ENCODE results near the gene FUCA2.

The FUCA2 gene

DNA sequence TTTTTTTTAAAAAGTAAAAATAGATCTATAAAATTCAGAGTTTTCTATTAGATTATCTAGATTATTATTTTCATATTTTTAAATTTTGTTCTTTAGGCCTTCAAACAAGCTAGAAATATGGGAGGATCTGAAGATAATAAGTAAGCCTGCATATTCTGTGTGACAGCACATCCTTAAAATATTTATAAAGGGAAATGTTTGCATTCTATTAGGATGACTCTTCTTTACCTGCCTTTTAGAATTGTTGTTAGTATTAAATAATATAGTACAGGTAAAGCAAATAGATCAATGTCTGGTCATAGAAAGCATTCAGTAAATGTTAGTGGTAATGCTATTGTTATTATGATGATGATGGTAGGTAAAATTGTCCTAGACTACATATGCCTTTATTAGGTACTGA lies 43.5 kb downstream of the FUCA2 start:
- DNase-seq (ENCODE audit: low read depth), result no peak
- TF ChIP-seq, protein P1, sequence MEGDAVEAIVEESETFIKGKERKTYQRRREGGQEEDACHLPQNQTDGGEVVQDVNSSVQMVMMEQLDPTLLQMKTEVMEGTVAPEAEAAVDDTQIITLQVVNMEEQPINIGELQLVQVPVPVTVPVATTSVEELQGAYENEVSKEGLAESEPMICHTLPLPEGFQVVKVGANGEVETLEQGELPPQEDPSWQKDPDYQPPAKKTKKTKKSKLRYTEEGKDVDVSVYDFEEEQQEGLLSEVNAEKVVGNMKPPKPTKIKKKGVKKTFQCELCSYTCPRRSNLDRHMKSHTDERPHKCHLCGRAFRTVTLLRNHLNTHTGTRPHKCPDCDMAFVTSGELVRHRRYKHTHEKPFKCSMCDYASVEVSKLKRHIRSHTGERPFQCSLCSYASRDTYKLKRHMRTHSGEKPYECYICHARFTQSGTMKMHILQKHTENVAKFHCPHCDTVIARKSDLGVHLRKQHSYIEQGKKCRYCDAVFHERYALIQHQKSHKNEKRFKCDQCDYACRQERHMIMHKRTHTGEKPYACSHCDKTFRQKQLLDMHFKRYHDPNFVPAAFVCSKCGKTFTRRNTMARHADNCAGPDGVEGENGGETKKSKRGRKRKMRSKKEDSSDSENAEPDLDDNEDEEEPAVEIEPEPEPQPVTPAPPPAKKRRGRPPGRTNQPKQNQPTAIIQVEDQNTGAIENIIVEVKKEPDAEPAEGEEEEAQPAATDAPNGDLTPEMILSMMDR (IDR thresholded peaks at IDR 0.05; ENCODE audit: low read length, missing control alignments), result no peak
- H3K4me3 ChIP-seq (replicated peaks; ENCODE audit: low read depth, low read length), result no peak overlapping the region

DNA sequence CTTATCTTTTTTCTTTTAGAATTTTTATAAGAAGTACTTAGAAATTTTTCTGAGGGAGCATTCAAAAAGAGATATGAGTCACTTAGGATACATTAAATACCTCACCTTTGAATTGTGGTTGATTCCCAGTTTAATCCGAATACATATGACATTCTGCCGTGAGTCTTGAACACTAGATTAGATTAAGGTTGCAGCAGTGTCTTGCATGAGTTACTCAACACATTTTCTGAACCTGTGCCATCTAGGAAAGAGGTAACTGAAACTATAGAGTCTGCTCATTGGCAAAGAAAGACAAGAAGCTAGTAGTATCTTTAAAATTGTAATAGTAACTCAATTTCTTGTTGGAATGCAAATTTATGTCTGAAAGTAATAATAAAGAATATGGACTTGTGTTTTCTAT lies 46.0 kb downstream of the FUCA2 start:
- TF ChIP-seq, protein P1 (IDR thresholded peaks at IDR 0.05; ENCODE audit: low read length, missing control alignments), result no peak
- DNase-seq (ENCODE audit: low read depth), result peak; percentile 50
- no peak overlapping the region for H3K4me3 ChIP-seq (replicated peaks; ENCODE audit: low read depth, low read length)

DNA sequence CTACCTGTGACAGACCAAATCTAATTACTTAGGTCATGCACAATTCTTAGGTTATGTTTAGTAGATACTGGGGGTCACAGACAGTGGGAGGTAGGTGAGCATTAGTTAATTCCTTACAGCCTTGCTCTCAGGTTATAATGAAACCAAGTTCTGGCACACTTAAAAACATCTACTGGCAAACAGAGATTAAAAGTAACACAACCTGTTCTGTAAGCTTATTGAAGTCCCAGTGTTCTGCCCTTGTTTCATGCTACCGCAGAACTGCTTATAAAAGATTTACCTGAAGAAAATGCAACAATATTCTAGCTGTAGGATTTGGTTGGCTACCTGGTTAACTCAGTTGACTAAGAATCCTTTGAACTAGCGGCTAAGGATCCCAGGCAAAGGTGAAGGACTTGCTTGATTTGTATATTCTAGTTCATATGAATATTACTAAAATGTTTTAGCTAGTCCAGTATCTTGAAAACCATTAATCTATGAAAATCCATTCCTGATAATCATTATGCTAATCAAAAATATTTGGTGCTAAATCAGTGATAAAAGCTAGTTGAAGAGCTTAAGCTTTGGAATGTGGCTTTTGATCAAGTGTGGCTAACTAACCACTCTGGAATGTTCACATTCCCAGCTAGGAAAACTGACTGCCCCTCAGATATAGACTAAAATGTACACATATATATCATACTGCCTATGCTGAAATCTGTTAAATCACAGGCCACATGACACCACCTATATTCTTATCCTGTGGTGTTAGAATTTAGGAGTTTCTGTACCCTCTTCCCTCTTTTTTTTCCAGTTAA lies 53.8 kb downstream of the FUCA2 start:
- H3K4me3 ChIP-seq (replicated peaks; ENCODE audit: low read depth, low read length), result no peak overlapping the region
- TF ChIP-seq, protein P1 (IDR thresholded peaks at IDR 0.05; ENCODE audit: low read length, missing control alignments), result no peak
- peak; percentile 26 for DNase-seq (ENCODE audit: low read depth)

DNA sequence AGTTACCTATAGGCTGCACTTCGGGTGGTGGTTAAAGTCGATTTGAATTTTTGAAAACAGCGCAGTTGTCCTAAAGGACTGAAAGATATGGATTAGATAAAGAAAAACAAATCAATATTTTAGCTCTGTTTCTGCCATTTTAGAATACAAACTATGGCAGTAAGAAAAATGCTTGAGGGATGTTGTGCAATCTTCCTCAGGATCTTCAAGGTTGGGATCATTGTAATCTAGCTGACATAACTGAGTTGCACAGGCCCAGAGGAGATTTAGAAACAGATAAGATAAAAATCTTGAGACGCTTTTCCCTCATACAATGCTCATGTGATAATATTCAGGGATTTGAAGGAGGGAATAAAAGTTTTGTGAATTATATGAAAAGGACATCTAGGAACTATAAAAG lies 60.0 kb downstream of the FUCA2 start:
- H3K4me3 ChIP-seq (replicated peaks; ENCODE audit: low read depth, low read length), result peak overlapping the region; percentile 96
- no peak for DNase-seq (ENCODE audit: low read depth)
- TF ChIP-seq, protein P1 (IDR thresholded peaks at IDR 0.05; ENCODE audit: low read length, missing control alignments), result no peak

DNA sequence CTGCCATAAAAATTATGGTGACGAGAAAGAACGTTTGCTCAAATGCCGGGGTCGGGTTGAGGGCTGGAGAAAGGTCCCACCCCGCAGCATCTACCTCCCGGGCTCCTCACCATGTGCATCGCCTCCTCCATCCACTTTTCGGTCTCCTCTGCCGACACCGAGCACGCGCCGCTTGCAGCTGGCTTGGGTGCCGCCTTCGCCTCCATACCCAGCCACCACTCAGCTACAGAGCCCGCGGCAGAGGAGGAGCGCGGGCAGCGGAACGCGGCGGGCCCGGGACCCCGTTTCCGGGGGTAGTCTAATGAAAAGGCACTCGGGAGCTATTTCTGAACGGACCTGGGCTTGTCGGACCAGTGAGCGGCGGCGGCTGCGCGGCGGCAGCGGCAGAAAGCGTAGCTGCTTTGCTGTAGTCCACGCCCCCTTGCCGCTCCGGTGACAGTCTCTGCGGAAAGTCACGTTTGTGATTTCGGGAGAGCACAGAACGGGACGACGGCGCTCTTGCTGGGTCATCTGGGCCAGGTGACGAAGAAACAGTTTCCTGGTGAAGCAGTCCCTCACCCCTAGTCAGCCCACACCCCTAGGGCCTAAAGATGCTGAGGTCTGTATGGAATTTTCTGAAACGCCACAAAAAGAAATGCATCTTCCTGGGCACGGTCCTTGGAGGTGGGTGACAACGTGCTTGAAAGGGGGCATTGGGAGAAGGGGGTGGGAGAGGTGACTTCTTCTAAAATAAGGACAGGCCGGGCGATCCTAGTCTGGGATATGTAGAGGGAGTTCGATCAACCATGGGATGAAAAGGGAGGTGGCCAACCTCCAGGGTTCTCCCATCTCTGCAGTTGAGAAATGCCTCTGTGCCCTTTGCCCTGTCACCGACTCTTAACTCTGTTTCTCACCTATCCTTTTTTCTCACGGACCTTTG lies 60.8 kb downstream of the FUCA2 start, which contains the start of the genes ADAT2 and PEX3:
TSS of gene ADAT2 (minus strand) at position 243 of the 919 bp plus-strand sequence. CDS start at position 206, 37 bp downstream.
TSS of gene PEX3 (plus strand) at position 353 of the 919 bp plus-strand sequence. CDS start at position 591, 238 bp downstream.
- peak; percentile 95 for DNase-seq (ENCODE audit: low read depth)
- peak within 1 kb of the TSS; percentile 96 for H3K4me3 ChIP-seq (replicated peaks; ENCODE audit: low read depth, low read length)
- TF ChIP-seq, protein P1 (IDR thresholded peaks at IDR 0.05; ENCODE audit: low read length, missing control alignments), result no peak

DNA sequence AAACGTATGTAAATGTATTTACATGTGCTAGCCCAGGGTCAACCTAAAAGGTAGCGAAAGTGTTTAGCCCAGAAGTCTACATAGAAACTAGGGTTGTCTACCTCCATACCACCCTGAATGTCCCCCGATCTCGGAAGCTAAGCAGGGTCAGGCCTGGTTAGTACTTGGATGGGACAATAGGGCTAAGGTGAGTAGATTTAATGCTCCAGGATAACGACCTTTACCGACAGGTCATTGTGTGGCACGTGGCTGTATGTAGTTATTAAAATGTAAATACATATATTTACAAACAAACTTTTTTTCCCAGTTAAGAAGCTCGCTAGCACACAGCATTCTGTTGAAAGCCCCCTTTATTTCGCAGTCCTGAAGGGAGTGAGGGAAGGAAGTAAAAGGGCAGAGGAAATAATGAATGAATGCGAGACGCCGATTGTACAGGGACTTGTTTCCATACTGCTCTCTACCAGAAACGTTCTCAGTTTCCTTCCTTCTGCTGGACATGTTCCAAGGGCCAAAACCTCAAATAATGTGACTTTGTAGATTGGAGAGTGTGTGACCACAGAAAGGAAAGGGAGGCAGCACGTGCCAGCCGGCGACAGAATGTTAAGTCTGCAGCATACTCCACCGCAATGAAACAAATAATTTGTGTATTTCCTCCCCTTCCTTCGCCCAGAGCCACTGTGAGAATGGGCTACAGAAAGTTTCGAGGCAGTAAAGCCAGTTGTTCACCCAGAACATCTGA lies 61.6 kb downstream of the FUCA2 start:
- peak; percentile 46 for DNase-seq (ENCODE audit: low read depth)
- H3K4me3 ChIP-seq (replicated peaks; ENCODE audit: low read depth, low read length), result peak overlapping the region; percentile 96
- TF ChIP-seq, protein P1 (IDR thresholded peaks at IDR 0.05; ENCODE audit: low read length, missing control alignments), result no peak
